Sciatic nerve (tissue), 2 donors: ENCODE data around the gene VPS35. TPM values are rescaled to one million over a fixed set of nuclear protein-coding genes. Genes with fewer than 3 reads are reported as not detected.

Experiments
- ATAC-seq: fragments of 200-7000 bp; cut with Tn5 transposase; one replicate; pipeline ENCODE4 v1.9.1; 2020; ENCODE audit warnings: mild to moderate bottlenecking, moderate library complexity
- DNase-seq: peaks from one replicate; pipeline ENCODE4 v3.0.0-alpha.2; 2020; ENCODE audit warnings: low spot score
- intact Hi-C: fragments of 100-400 bp; cut with DNase I; formaldehyde crosslinking; loops from one replicate; pipeline ENCODE4 v1.14.2; 2022
- total RNA-seq: library from RNA; stranded (reverse); fragmentation: NEBNext Ultra II Directional; extraction: Animal tissue kit (Norgen Biotek cat#: 25700); gene quantifications from one replicate; pipeline ENCODE4 v1.2.1, GENCODE V29; 2021
- donor health status: DM: no; HTN: no; CAD: no.
- donor health status: DM: no; HTN: no; CAD: no.

VPS35 gene
- total RNA-seq, 1 donor from 2014 or later = 87.3 TPM

DNA sequence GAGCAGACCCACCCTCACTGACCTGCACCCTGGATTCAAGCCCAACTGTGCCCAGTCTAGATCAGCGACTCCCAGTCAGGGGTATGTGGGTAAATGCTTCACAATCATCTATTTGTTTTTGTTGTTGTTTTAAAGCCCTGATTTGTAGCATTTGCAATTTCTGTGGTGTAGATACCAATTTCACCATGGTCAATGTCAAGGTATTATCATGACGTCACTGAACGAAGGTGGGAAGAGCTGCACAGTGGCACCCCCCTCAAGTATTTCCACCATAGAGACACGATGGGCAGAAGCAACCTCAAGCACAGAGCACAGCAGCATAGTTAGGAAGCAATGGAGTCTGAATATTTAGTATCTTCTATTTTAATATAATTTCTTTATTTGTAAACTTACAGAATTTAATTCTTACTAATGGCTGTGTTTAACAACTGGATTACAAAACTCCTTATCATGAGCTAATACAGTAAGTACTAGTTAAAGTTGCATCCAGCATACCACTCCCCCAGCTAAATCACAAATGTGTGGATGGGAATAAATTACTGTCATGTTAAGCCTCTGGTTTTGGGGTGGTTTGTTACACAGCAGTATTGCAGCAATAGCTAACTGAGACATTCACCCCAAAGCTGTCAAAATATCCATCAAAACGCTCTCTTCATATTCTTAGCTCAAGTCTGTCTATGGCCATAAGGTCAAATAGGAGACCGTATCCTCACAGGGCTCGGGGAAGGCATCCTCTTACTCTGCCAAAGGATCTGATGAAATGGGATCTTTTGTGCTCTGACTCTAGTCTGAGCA is 26.0 kb upstream of the VPS35 start:
- no peak for DNase-seq
- ATAC-seq = no peak
- intact Hi-C loops = no loop called here

- ATAC-seq = no peak
Observed at GRCh38 chr16:46713634-46714033, 24.7 kb upstream of the VPS35 start.

DNA sequence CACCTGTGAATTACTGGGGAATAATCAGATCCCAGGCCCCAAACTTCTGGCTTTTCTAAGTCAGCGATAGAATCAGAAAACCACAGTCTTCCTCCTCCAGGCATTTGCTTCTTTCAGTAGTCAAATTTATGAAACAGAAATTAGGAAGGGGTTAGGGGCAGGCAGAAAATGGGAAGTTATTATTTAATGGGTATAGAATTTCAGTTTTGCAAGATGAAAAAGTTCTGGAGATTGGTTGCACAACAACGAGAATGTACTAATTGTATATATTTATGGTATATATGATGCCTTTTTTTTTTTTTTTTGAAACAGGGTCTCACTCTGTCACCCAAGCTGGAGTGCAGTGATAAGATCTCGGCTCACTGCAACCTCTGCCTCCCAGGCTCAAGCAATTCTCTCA is 23.9 kb upstream of the VPS35 start:
- ATAC-seq (no peak), DNase-seq (no peak)
- intact Hi-C loops = no loop called here

More at GRCh38 chr16:46713634-46714033, 24.7 kb upstream of the VPS35 start:
- intact Hi-C loops = no loop called here
- DNase-seq = no peak

DNA sequence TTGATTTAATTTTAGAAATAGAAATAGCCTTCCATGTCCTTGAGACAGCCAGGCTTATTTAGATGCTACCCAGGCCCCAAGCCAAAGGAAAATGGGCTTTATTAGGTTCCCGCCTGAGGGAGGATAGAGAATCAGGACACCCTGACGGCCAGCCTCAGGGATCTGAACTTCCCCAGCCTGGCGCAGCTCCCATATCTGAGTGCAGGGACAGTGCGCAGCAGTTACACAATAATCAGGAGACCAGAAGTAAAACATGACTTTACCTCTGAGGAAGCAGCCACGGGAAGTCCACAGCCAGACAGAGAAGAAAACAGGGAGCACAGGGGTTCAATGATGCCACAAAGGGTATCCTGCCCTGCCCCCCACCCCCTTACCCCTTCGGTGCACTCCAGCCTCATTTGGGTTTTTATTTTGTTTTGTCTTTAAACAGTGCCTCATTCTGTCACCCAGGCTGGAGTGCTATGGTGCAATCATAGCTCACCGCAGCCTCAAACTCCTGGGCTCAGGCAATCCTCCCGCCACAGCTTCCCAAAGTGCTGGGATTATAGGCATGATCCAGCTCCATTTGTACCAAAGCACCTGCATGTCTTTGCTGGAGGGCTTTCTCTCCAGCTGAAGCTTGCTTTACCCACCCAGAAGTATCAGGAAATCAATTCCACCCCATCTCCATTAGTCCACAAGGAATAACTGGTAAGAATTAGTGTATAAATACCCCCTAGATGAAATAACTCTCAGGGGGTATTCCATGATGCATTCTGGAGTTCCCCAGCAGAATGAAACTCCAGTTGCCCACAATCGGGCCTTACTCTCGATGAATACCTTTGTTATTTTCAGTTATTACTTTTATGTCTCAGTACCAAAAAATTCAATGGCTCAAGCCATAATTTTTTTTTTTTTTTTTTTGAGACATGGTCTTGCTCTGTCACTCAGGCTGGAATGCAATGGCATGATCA is 22.4 kb upstream of the VPS35 start:
- peak; percentile 49 for ATAC-seq
- DNase-seq = no peak

DNA sequence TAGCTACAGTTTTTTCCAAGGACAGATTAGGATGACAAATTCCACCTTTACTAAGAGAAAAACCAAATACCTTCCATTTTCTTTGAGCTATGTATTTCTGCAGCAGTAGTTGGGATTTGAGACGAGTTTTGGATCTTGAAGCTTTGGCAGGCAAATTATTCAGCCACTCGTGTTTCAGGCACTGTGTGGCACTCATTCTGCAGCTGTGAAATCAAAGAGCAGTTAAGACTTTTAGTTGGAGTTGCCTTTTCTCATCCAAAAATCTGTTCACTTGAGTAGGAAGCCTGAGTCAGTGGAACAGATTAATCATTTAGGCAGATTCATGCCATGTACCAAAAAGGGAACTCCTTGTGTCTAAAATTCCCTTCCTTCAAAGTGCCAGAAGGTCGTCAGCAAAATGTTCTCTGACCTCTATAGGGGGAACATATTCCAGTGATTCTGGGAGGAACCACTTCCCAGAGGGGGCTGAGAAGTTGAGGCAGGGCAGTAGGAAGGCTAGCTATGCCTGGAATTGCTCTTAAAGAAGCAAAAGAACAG is 20.6 kb upstream of the VPS35 start:
- ATAC-seq (no peak), DNase-seq (no peak)
- intact Hi-C loops = no loop called here

More for the DNA sequence above, 22.4 kb upstream of the VPS35 start:
- intact Hi-C loops = no loop called here

- ATAC-seq (no peak), DNase-seq (no peak)
- intact Hi-C loops = no loop called here
Observed at GRCh38 chr16:46706642-46707041, 17.7 kb upstream of the VPS35 start.

GRCh38 chr16:46702030-46702429 is 13.1 kb upstream of the VPS35 start:
- DNase-seq (no peak), ATAC-seq (no peak)
- intact Hi-C loops = no loop called here

- ATAC-seq = no peak
- no peak for DNase-seq
- intact Hi-C loops = no loop called here
Observed at GRCh38 chr16:46701615-46702014, 12.6 kb upstream of the VPS35 start.

GRCh38 chr16:46700048-46700447 is 11.1 kb upstream of the VPS35 start:
- no peak for DNase-seq
- intact Hi-C loops = no loop called here
- no peak for ATAC-seq

- DNase-seq (no peak), ATAC-seq (no peak)
- intact Hi-C loops = no loop called here
Observed at GRCh38 chr16:46696957-46697356, 8.0 kb upstream of the VPS35 start.

GRCh38 chr16:46695937-46696336 is 7.0 kb upstream of the VPS35 start:
- ATAC-seq = no peak
- DNase-seq = no peak
- intact Hi-C loops = no loop called here

DNA sequence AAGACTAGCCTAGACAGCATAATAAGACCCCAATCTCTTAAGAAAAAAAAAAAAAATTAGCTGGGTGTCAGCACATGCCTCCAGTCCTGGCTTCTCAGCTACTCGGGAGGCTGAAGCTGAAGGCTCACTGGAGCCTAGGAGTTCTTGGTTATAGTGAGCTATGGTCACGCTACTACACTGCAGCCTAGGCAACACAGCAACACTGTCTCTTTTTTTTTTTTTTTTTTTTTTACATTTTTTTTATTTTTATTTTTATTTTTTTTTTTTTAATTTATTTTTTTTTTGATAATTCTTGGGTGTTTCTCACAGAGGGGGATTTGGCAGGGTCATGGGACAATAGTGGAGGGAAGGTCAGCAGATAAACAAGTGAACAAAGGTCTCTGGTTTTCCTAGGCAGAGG is 4.6 kb upstream of the VPS35 start:
- intact Hi-C loops = no loop called here
- DNase-seq = no peak
- no peak for ATAC-seq

GRCh38 chr16:46691726-46692125 is 2.7 kb upstream of the VPS35 start:
- DNase-seq = no peak
- no peak for ATAC-seq
- intact Hi-C loops = no loop called here

DNA sequence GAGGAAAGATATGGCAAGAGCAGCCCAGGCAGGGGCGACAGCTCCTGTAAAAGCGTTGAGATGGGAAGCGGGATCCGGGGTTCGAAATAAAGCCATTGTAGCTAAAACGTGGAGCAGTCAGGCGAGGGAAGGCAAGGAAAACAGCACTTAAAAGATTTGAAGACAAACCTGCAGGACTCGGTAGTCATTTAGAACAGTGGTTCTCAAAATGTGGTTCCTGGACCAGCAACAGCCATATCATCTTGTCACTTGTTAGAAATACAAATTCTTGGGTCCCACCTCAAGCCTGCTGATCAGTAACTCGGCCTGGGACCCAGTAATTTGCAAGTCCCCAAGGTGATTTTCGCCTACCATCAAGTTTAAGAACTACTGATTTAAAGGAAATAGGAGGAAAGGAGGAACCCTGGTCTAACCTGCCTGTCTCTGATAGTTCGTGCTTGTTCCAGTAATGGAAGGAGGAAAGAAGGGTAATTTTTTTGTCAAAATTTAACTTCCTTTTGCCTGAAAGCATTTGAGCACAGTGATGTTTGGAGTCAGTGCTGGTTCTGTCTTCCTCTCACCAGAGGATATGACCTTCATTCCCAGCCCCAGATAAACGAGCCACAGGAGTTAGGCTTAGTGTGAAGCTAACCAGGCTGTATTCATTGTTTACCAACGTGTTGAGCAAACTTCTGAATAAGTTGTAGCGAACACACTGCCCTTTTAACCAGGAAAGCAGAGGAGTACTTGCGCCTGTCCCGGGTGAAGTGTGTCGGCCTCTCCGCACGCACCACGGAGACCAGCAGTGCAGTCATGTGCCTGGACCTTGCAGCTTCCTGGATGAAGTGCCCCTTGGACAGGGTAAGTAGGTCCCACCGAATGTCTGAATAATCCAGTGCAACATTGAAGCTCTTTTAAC is 1.6 kb upstream of the VPS35 start:
- intact Hi-C loops = no loop called here
- ATAC-seq = no peak
- DNase-seq = no peak

GRCh38 chr16:46689365-46690280 is 645 bp upstream of the VPS35 start, which contains the start of gene ORC6:
TSS of gene ORC6 (plus strand) at chr16:46689659. CDS start at chr16:46689706, 47 bp downstream.
- ATAC-seq (peak; percentile 96), DNase-seq (peak; percentile 99)
- intact Hi-C loops = no loop called here

DNA sequence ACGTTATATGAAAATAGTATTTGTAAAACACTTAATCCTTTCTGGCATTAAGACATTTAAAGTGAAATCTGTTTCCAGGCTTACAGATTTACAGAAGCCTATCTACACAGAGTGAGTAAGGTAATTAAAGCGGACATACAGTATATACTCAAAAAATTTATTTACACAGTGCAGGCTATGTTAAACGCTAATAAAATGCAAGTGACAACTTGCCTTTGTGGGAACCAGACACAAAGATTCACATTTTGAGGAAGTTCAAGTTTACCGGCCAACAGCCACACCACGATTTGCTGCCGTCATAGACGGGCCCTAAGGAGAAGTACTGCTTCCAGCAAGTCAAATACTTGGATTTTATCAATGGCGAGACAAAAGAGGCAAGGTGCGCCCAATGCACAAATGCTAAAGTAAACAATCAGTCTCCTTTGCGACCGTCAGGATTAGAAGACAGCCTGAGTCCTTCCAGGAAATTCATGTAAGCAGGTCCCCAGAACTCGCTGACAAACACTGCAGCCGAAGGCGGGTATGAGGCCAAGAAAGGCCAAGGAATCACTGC is 801 bp downstream of the VPS35 start:
- no peak for ATAC-seq
- intact Hi-C loops = no loop called here
- peak; percentile 66 for DNase-seq

DNA sequence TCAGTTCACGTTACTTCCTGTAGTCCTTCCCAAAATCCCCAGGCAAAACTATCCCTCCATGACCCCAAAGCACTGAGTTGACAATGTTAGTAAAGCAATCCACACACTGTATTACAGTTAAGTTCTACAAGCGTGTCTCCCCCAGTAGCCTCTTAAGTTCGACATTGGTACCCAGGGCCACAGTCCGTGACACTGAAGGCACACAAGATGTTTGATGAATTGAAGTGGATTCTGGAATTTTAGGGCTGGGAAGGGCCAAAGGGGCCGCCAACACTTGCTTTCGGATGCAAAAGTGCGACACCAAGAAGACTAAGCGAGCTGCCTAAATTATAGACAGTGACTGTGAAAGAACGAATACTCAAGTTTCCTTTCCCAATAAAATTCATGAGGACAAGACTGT is 1.5 kb downstream of the VPS35 start:
- no peak for DNase-seq
- intact Hi-C loops = no loop called here
- ATAC-seq = no peak
